ENCODE measurements around the gene MYH11.
"Not testable (repeated sequence)": the region's sequence is repeated elsewhere in the genome, so short reads cannot be mapped to it uniquely, and the experiment has no call there.

MYH11 gene

GRCh38 chr16:15809297-15809696 lies 47.5 kb downstream of the MYH11 start:
- not testable (repeated sequence) for DNase-seq (ENCODE audit: low spot score)

GRCh38 chr16:15808071-15808470 lies 48.8 kb downstream of the MYH11 start:
- DNase-seq (ENCODE audit: low spot score), result no peak

- DNase-seq (ENCODE audit: low spot score), result no peak
Measured at GRCh38 chr16:15807603-15808009, 49.2 kb downstream of the MYH11 start.

- no peak for DNase-seq (ENCODE audit: low spot score)
Measured at GRCh38 chr16:15803618-15804017, 53.2 kb downstream of the MYH11 start.

GRCh38 chr16:15799851-15800495 lies 56.9 kb downstream of the MYH11 start:
- no peak for DNase-seq (ENCODE audit: low spot score)

GRCh38 chr16:15798671-15799070 lies 58.2 kb downstream of the MYH11 start:
- no peak for DNase-seq (ENCODE audit: low spot score)

GRCh38 chr16:15796885-15797284 lies 59.9 kb downstream of the MYH11 start:
- DNase-seq (ENCODE audit: low spot score), result no peak

- DNase-seq (ENCODE audit: low spot score), result no peak
Measured at GRCh38 chr16:15795615-15796014, 61.2 kb downstream of the MYH11 start.

- no peak for DNase-seq (ENCODE audit: low spot score)
Measured at GRCh38 chr16:15792563-15792971, 64.3 kb downstream of the MYH11 start.

GRCh38 chr16:15790458-15790857 lies 66.4 kb downstream of the MYH11 start:
- DNase-seq (ENCODE audit: low spot score), result no peak

GRCh38 chr16:15789816-15790215 lies 67.0 kb downstream of the MYH11 start:
- not testable (repeated sequence) for DNase-seq (ENCODE audit: low spot score)

GRCh38 chr16:15788846-15789239 lies 68.0 kb downstream of the MYH11 start:
- DNase-seq (ENCODE audit: low spot score), result no peak

- DNase-seq (ENCODE audit: low spot score), result no peak
Measured at GRCh38 chr16:15786501-15786900, 70.3 kb downstream of the MYH11 start.

- no peak for DNase-seq (ENCODE audit: low spot score)
Measured at GRCh38 chr16:15785386-15786059, 71.3 kb downstream of the MYH11 start.

- no peak for DNase-seq (ENCODE audit: low spot score)
Measured at GRCh38 chr16:15783985-15784384, 72.8 kb downstream of the MYH11 start.

- no peak for DNase-seq (ENCODE audit: low spot score)
Measured at GRCh38 chr16:15782573-15783365, 74.1 kb downstream of the MYH11 start.

- DNase-seq (ENCODE audit: low spot score), result no peak
Measured at GRCh38 chr16:15781650-15782049, 75.2 kb downstream of the MYH11 start.

GRCh38 chr16:15780805-15781204 lies 76.0 kb downstream of the MYH11 start:
- DNase-seq (ENCODE audit: low spot score), result no peak

- DNase-seq (ENCODE audit: low spot score), result no peak
Measured at GRCh38 chr16:15779664-15780351, 77.0 kb downstream of the MYH11 start.

- no peak for DNase-seq (ENCODE audit: low spot score)
Measured at GRCh38 chr16:15778999-15779614, 77.7 kb downstream of the MYH11 start.

- no peak for DNase-seq (ENCODE audit: low spot score)
Measured at GRCh38 chr16:15778204-15778743, 78.6 kb downstream of the MYH11 start.
